ENCODE results near the gene MTMR10. TPM values are rescaled to one million over a fixed set of nuclear protein-coding genes. Genes with fewer than 3 reads are reported as not detected.

MTMR10 gene
- total RNA-seq, 2 experiments from 2014 or later = 19.9 to 21.4 TPM

DNA sequence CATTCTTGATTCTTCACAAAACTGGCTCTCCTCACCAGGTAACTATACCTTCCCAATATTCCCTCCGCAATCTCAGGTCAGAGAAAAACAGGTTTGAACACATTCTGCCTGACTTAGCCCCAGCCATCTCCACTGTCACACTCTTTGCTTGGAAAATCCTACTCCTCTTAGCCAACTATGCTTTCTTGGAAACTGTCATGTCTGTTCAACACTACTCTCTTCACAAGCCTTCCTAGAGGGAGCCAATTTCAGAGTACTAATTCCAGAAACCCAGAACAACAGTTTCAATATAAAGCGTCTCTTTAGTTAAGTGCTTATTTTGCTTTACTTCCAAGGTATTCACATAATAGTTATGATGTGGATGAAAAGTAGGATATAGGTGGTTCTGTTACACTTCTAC is 21.7 kb downstream of the MTMR10 start:
- CTCF ChIA-PET = interaction anchor here (0.8 kb wide), 1 partner anchor 160 kb away, joined by 4 read pairs; no protein-coding TSS in a partner anchor
- no peak overlapping the region for H3K27ac Mint-ChIP-seq
- H3K36me3 Mint-ChIP-seq = peaks cover 43% of the 10 kb centered on the region
- no peak overlapping the region for H3K4me3 Mint-ChIP-seq
- no peaks in the 10 kb centered on the region for H3K27me3 Mint-ChIP-seq
- DNase-seq = no peak
- no peak for ATAC-seq
- peaks cover 43% of the 10 kb centered on the region for H3K4me1 Mint-ChIP-seq
- H3K9me3 Mint-ChIP-seq (ENCODE audit: low read depth) = no peaks in the 10 kb centered on the region

DNA sequence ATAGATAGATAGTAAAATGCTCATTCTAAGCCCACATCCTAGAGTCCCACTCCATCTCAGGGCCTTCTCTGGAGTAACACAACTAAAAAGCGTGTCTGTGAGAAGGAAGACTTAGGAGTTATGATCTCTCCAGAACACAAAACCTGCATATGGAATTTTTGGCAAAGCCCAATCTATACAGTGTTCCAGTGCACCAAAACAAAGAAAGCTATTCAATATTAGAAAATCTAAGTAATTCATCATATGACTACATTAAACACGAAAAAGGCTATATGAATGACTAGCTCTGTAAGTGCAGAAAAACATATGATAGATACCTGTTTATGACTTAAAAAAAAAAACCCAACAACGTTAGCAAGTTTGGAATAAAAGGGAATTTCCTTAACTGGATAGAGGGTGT is 27.7 kb downstream of the MTMR10 start:
- no peaks in the 10 kb centered on the region for H3K27me3 Mint-ChIP-seq
- ATAC-seq = no peak
- DNase-seq = no peak
- no peaks in the 10 kb centered on the region for H3K9me3 Mint-ChIP-seq (ENCODE audit: low read depth)
- peaks cover 24% of the 10 kb centered on the region for H3K36me3 Mint-ChIP-seq
- H3K4me3 Mint-ChIP-seq = no peak overlapping the region
- CTCF ChIA-PET = interaction anchor here (1.5 kb wide), 1 partner anchor 165 kb away, joined by 4 read pairs; no protein-coding TSS in a partner anchor
- peaks cover 10% of the 10 kb centered on the region for H3K4me1 Mint-ChIP-seq
- no peak overlapping the region for H3K27ac Mint-ChIP-seq

DNA sequence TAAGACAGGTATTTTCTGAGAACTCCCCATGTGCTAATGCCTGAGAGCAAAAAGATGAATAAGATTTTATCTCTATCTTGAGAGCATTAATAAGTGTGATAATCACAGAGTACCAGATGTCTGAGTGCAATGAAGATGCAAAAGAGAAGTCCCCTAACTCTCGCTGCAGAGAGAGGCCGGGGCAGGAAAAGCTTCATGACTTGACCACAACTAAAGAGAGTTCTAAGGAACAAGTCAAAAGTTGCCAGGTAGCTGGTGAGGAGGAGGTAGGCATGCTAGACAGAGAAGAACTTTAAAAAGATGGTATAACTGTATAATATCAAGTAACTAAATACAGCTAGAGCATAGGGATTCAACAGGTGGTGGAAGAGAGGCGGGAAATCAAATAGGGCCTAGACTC is 28.8 kb downstream of the MTMR10 start:
- no peak overlapping the region for H3K27ac Mint-ChIP-seq
- DNase-seq = no peak
- CTCF ChIA-PET = interaction anchor here (1.5 kb wide), 1 partner anchor 166 kb away, joined by 4 read pairs; no protein-coding TSS in a partner anchor
- H3K4me3 Mint-ChIP-seq = no peak overlapping the region
- peaks cover 28% of the 10 kb centered on the region for H3K36me3 Mint-ChIP-seq
- ATAC-seq = no peak
- no peaks in the 10 kb centered on the region for H3K9me3 Mint-ChIP-seq (ENCODE audit: low read depth)
- H3K4me1 Mint-ChIP-seq = peaks cover 6% of the 10 kb centered on the region
- H3K27me3 Mint-ChIP-seq = no peaks in the 10 kb centered on the region

DNA sequence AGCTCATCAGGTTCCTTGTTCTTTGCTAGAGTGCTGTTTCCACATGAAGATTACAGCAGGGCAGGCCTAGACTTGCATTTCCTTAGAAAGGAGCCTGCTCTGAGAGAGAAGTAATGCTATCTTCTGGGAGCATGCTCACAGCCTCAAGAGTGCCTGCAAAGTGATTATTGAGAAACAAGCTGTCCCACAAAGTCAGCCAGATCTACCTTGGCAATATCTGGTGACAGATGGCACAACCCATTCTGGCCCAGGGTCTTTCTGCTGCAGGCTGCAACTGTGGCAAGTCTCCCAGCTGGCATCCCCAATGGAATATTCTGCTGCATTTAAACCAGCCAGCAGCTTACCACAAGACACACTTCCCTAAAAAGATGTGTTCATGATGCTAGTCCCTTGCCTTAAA is 29.3 kb downstream of the MTMR10 start:
- CTCF ChIA-PET = no interaction called here
- no peaks in the 10 kb centered on the region for H3K27me3 Mint-ChIP-seq
- DNase-seq = no peak
- H3K4me3 Mint-ChIP-seq = no peak overlapping the region
- peaks cover 32% of the 10 kb centered on the region for H3K36me3 Mint-ChIP-seq
- H3K4me1 Mint-ChIP-seq = peaks cover 4% of the 10 kb centered on the region
- no peak for ATAC-seq
- H3K27ac Mint-ChIP-seq = no peak overlapping the region
- H3K9me3 Mint-ChIP-seq (ENCODE audit: low read depth) = no peaks in the 10 kb centered on the region

DNA sequence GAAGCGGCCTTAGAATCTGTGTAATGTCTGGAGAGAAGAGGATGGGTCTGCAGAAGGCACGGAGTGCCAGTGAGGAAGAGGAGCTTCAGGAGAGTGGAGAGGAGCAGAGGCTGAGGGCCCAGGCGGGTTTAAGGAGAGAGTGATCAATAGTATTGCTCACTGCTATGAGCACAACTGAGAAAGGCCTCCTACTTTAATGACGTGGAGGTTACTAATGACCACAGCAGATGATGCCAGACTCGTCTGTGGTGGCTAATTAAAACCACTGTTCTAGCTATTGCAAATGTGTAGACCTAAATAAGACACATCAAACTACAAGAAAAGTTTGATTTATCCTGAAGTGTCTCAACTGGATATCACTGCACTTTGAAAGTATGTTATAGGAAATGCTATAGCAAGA is 33.2 kb downstream of the MTMR10 start:
- Mint-ChIP-seq H3K4me1 (peaks cover 12% of the 10 kb centered on the region), H3K36me3 (peaks cover 42% of the 10 kb centered on the region), H3K9me3 (ENCODE audit: low read depth) (no peaks in the 10 kb centered on the region), H3K27ac (no peak overlapping the region), H3K4me3 (no peak overlapping the region), H3K27me3 (no peaks in the 10 kb centered on the region)
- DNase-seq = no peak
- no peak for ATAC-seq
- CTCF ChIA-PET = interaction anchor here (1.5 kb wide), 1 partner anchor 171 kb away, joined by 4 read pairs; no protein-coding TSS in a partner anchor

DNA sequence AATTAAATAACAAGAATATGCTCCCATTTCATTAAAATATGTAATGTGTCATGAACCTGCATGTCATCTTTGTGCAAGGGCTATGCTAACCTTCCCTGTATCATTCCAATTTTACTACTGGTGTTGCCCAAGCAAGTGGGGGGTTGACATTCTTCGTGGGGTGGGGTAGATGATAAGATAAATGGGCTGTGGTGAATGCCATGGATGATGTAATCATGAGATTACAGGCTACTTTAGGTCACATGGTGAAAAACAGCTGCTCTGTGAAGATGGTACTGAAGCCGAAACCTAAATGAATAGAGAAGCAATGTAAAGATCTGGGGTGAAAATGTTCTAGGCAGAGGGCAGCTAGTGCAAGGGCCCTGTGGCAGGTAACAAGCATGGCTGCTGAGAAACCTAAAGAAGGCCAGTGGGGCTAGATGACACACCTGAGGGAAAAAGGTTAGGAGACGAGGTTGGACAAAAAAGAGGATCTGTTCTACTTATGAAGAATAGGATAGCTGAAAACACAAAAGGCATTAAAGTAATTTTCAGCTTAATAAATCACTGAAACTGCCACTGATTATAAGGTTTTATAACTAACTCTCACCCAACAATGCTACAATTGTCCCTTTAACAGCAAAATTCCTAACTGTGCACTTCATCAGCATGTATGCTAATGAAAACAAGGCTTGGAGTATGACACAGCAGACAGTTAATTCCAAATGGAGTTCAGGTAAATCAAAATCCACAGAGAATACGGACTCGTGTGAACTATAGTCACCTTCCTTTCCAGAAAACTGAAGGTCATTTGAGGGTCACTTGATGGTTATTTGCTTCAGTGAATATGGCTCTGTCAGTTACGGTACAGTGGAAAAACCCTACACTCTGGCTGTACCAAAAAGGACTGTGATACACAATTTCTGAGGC is 35.0 kb downstream of the MTMR10 start:
- Mint-ChIP-seq H3K27ac (no peak overlapping the region), H3K27me3 (no peaks in the 10 kb centered on the region), H3K4me3 (no peak overlapping the region), H3K4me1 (peaks cover 8% of the 10 kb centered on the region), H3K9me3 (ENCODE audit: low read depth) (no peaks in the 10 kb centered on the region), H3K36me3 (peaks cover 49% of the 10 kb centered on the region)
- ATAC-seq (no peak), DNase-seq (no peak)
- CTCF ChIA-PET = interaction anchor here (1.5 kb wide), 1 partner anchor 173 kb away, joined by 4 read pairs; no protein-coding TSS in a partner anchor

DNA sequence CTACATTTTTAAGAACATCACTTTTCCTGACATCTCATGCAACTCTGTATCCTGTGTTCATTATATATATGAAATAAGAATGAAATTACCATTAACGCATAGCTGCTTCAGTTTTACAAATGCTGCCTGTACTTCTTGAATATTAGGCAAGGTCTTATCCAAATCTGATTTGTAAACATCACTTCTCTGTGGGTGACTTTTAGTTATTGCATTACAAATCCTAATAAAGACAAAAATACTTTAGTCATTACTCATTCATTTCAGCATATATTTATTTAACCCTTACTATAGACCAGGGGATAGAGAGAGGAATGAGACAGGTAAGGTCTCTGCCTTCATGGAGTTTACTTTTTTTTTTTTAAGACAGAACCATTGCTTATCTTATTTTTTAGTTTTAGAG is 36.8 kb downstream of the MTMR10 start:
- no peak for DNase-seq
- no peaks in the 10 kb centered on the region for H3K27me3 Mint-ChIP-seq
- no peak overlapping the region for H3K4me3 Mint-ChIP-seq
- ATAC-seq = no peak
- peaks cover 52% of the 10 kb centered on the region for H3K36me3 Mint-ChIP-seq
- no peak overlapping the region for H3K27ac Mint-ChIP-seq
- CTCF ChIA-PET = no interaction called here
- H3K4me1 Mint-ChIP-seq = peaks cover 8% of the 10 kb centered on the region
- no peaks in the 10 kb centered on the region for H3K9me3 Mint-ChIP-seq (ENCODE audit: low read depth)

DNA sequence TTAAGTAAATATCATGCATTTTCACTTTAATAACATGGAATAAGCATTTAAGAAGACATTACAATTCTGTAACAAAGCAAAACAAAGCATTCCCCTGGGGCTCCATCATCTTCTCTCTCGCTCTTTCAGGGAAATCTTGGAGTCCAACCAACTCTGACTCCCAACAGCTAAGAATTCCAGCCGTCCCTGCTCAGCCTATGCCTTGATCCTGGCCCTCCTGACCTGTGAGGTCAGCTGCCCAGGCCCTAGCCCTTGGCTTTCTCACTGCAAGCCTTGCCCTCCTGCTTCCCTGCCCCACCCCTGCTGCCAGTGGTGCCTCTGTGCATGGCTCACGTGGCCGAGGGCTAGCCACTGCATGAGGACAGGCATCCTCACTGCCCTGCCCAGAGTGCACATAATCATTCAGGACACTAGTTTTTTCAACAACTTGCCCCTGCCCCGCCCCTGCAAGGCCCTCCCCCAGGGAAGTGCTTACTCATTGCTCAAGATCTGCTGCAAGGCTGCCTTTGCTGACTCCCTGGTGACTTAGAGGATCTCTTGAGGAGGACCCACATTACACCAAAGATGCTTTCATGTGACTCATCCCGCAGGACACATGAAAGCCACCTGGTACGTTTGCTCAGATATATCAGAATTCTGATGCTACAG is 37.6 kb downstream of the MTMR10 start:
- H3K9me3 Mint-ChIP-seq (ENCODE audit: low read depth) = peaks cover 2% of the 10 kb centered on the region
- ATAC-seq = peak; percentile 30
- H3K4me3 Mint-ChIP-seq = no peak overlapping the region
- peak; percentile 42 for DNase-seq
- H3K36me3 Mint-ChIP-seq = peaks cover 55% of the 10 kb centered on the region
- peaks cover 8% of the 10 kb centered on the region for H3K4me1 Mint-ChIP-seq
- H3K27me3 Mint-ChIP-seq = no peaks in the 10 kb centered on the region
- H3K27ac Mint-ChIP-seq = no peak overlapping the region
- CTCF ChIA-PET = no interaction called here

DNA sequence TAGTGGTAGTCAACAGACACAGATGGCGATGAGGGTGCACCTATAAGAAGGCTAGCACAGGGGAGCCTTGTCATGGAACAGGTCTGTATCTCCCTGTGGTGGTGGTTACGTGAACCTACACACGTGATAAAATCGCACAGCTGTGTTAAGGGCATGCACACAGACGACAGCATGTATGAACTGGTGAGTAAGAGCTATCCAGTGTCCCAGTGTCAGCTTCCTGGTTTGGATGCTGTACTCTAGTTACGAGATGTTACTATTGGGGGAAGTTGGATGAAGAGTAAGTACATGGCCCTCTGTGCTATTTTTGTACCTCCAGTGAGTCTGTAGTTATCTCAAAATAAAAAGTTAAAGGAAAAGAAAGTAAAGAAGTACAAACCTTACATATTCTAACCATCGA is 38.2 kb downstream of the MTMR10 start:
- Mint-ChIP-seq H3K27me3 (no peaks in the 10 kb centered on the region), H3K4me3 (no peak overlapping the region), H3K27ac (no peak overlapping the region), H3K36me3 (peaks cover 58% of the 10 kb centered on the region), H3K4me1 (peaks cover 8% of the 10 kb centered on the region), H3K9me3 (ENCODE audit: low read depth) (peaks cover 2% of the 10 kb centered on the region)
- no peak for DNase-seq
- no peak for ATAC-seq
- CTCF ChIA-PET = no interaction called here

DNA sequence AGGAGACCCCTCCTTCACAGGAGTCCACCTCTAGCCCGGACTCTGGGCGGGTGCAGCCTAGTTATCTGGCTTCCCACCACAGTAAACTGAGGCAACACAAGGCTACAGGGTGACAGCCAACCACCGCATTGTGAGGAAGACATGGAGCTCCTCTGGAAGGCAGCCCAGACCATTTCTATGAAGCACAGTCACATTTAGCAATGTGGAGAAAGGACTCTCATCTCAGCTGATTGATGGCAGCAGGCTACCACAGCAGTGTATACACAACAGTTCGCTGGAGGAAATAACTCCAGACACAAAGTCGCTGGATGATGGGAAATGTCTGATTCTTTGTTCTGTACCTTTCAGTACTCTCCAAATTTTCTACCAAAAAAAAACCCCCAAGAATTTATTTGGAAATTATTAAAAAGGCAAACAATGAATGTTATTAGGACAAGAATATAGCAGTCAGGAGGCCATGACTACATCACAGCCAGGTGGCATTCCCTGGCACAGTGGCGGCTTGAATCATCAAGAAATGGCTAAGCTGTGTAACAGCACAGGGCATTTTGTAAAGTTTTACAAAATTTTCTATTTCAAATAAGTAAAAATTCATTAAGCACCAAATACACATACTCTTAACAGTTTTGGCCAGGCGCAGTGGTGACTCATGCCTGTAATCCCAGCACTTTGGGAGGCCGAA is 47.6 kb downstream of the MTMR10 start:
- DNase-seq (no peak), ATAC-seq (no peak)
- H3K4me3 Mint-ChIP-seq = no peak overlapping the region
- H3K4me1 Mint-ChIP-seq = no peaks in the 10 kb centered on the region
- no peak overlapping the region for H3K27ac Mint-ChIP-seq
- H3K36me3 Mint-ChIP-seq = peaks cover 48% of the 10 kb centered on the region
- CTCF ChIA-PET = interaction anchor here (0.7 kb wide), 1 partner anchor 49 kb away, joined by 3 read pairs; no protein-coding TSS in a partner anchor
- no peaks in the 10 kb centered on the region for H3K27me3 Mint-ChIP-seq
- no peaks in the 10 kb centered on the region for H3K9me3 Mint-ChIP-seq (ENCODE audit: low read depth)

DNA sequence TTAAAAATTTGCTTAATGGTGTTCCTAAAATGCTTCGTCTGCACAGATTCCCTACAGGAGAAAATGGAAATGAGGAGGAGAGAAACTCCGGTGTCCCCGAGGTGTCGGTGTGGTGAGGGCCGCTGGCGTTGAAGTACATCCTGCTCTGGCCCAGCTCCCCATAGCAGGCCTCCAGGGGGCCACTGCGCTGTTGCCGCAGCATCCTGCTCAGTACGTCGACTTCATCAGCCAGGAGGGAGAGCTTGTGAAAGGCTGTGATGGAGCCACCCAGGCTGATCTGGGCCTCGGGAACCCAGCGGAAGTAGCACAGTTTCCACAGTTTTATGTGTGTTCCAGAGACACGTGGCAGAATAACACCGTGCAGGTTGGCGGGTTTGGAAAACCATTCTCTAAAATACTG is 49.9 kb downstream of the MTMR10 start:
- Mint-ChIP-seq H3K9me3 (ENCODE audit: low read depth) (no peaks in the 10 kb centered on the region), H3K27ac (no peak overlapping the region), H3K36me3 (peaks cover 46% of the 10 kb centered on the region), H3K27me3 (no peaks in the 10 kb centered on the region), H3K4me3 (no peak overlapping the region), H3K4me1 (no peaks in the 10 kb centered on the region)
- CTCF ChIA-PET = no interaction called here
- ATAC-seq = no peak
- no peak for DNase-seq

DNA sequence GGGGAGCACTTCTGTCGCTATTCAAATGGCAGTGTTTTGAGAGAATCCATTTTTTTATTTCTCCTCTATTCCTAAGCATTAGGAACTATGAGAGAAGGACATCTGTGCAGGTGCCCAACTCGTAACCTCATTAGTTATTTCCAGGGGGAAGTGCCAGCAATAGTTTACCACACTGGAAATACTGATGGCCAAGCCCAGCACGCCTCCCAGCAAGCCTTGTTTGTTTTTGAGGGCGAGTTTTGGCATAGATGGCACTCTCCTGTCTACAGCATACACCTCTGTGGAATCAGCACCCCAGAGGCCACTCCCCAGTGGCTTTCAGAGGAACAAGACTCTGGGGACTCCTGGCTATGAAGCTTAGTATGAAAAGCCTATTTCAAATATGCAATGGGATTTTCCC is 51.1 kb downstream of the MTMR10 start:
- H3K27ac Mint-ChIP-seq = no peak overlapping the region
- no peaks in the 10 kb centered on the region for H3K9me3 Mint-ChIP-seq (ENCODE audit: low read depth)
- CTCF ChIA-PET = no interaction called here
- ATAC-seq (no peak), DNase-seq (no peak)
- H3K36me3 Mint-ChIP-seq = peaks cover 42% of the 10 kb centered on the region
- H3K27me3 Mint-ChIP-seq = no peaks in the 10 kb centered on the region
- no peak overlapping the region for H3K4me3 Mint-ChIP-seq
- H3K4me1 Mint-ChIP-seq = no peaks in the 10 kb centered on the region

DNA sequence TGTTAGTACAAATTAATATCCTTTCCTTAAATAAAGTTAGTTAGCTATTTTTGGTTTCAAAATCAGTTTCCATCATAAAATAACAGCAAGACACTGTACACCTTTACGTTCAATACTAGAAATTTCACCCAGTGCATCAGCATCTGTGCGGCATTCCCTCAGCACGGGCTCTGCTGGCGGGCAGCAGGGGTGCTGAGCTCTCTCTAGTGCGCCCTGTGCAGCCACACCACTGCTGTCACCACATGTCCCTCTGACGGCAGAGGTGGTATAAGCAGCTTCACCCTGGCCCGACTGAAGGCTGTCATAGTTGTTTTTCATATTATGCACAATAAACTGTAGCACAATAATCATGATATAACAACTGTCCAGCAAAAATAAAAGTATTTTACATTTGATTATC is 52.3 kb downstream of the MTMR10 start:
- Mint-ChIP-seq H3K9me3 (ENCODE audit: low read depth) (no peaks in the 10 kb centered on the region), H3K27me3 (no peaks in the 10 kb centered on the region), H3K27ac (no peak overlapping the region), H3K4me1 (no peaks in the 10 kb centered on the region), H3K4me3 (no peak overlapping the region), H3K36me3 (peaks cover 40% of the 10 kb centered on the region)
- no peak for ATAC-seq
- no peak for DNase-seq
- CTCF ChIA-PET = interaction anchor here (1.6 kb wide), 1 partner anchor 189 kb away, joined by 5 read pairs; no protein-coding TSS in a partner anchor

All from activated CD8-positive, alpha-beta memory T cell treated with anti-CD3 and anti-CD28 coated beads, Interleukin-2, amount 10 ng/mL, durations not matched to agents 7 days and 5 days (primary cell).